Coronary artery (tissue), 2 donors: ENCODE data around the gene GREM2.

Experiments used
- DNase-seq: peaks from one replicate; pipeline ENCODE4 v3.0.0-alpha.2; 2017; ENCODE audit warnings: low spot score
- H3K27ac ChIP-seq, 2 donors: fragments of 200-600 bp; sonication (generic); one replicate each; pipeline ENCODE4 v1.5.1; 2016 to 2019
- H3K4me3 ChIP-seq: fragments of 200-600 bp; sonication (generic); 2 replicates; pipeline ENCODE4 v1.5.1; 2016; ENCODE audit warnings: mild to moderate bottlenecking, moderate library complexity
- TF ChIP-seq, protein P1 (sequence below): fragments of 200-600 bp; sonication (generic); IDR thresholded peaks from one replicate; pipeline ENCODE4 v1.5.1; 2019; ENCODE audit warnings: antibody characterized with exemption

GREM2 gene

DNA sequence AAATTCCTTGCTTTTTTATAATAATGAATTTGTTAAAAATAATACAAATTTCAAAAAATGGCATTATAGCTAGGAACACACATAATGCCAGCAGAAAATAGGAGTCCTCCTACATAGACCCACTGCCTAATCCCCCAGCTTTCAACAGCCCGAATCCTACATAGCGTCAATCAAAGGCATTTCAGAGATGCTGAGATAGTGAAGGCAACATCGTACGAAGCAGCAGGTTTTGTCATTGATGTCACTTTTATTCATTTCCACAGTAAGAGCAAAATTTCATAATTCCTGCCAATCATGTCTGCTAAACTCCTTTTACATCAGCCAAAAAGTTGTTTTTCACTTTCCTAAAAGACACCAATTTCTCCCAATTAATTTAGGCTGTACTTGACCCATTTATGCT, 94.1 kb downstream of the GREM2 start:
- DNase-seq: no peak

DNA sequence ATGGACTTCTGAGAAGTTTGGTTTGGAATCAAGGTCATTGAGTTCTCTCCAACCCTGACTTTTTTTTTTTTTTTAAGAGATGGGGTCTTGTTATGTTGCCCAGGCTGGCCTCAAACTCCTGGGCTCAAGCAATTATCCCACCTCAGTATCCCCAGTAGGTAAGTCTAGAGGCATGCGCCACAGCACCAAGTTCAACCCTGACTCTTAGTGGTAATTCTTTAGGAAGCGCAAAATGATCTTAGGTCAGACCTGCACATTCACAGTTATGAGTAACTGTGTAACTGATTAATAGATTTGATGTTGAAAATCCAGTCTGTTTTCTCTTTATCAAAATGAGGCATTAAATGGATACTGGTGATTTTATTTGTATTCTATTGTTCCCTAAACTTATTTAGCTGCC, 95.9 kb downstream of the GREM2 start:
- TF ChIP-seq, protein P1, sequence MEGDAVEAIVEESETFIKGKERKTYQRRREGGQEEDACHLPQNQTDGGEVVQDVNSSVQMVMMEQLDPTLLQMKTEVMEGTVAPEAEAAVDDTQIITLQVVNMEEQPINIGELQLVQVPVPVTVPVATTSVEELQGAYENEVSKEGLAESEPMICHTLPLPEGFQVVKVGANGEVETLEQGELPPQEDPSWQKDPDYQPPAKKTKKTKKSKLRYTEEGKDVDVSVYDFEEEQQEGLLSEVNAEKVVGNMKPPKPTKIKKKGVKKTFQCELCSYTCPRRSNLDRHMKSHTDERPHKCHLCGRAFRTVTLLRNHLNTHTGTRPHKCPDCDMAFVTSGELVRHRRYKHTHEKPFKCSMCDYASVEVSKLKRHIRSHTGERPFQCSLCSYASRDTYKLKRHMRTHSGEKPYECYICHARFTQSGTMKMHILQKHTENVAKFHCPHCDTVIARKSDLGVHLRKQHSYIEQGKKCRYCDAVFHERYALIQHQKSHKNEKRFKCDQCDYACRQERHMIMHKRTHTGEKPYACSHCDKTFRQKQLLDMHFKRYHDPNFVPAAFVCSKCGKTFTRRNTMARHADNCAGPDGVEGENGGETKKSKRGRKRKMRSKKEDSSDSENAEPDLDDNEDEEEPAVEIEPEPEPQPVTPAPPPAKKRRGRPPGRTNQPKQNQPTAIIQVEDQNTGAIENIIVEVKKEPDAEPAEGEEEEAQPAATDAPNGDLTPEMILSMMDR: no peak
- DNase-seq: no peak
- Histone ChIP-seq H3K27ac (no peak overlapping the region), H3K4me3 (no peak overlapping the region)

More for the DNA sequence above, 94.1 kb downstream of the GREM2 start:
- Histone ChIP-seq H3K27ac (no peak overlapping the region), H3K4me3 (no peak overlapping the region)
- TF ChIP-seq, protein P1: no peak

DNA sequence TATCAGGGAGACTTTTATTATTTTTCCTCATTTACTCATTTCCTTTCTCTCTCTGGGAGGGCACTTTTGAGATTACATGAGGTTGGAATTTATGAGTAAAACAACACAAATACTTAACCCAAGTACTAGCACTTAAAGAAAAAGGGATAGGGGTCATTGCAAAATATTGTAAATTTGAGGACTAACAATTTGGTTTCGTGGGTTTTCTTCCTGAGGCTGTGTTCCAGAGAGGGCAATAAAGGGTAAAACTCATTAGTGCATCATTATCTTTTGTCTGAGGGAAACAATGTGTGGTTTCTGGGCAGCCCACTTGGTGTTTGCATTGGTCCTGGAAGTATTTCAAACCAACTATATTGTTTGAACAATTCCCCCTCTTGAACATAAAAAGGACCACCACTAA, 96.5 kb downstream of the GREM2 start:
- TF ChIP-seq, protein P1: no peak
- H3K27ac ChIP-seq: no peak overlapping the region
- no peak overlapping the region for H3K4me3 ChIP-seq
- DNase-seq: no peak

DNA sequence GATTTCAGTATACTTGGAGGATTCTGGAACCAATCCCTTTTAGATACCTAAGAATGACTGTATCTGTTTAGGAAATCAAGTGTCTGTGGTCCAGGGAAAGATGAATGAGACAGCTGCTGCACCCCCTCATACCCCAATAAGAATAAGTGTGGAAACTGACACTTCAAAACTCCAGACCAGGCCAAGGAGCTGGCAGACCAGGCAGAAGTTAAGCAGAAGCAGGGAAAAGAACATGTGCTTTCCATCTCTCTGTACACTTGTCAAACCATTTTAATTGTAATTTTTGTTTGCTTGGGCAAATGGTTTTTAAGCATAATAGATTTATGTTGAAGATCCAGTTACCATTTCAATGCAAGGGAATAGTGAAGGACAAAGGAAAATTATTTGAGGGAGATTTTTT, 100.2 kb downstream of the GREM2 start:
- TF ChIP-seq, protein P1: no peak
- Histone ChIP-seq H3K4me3 (no peak overlapping the region), H3K27ac (no peak overlapping the region)
- DNase-seq: no peak

DNA sequence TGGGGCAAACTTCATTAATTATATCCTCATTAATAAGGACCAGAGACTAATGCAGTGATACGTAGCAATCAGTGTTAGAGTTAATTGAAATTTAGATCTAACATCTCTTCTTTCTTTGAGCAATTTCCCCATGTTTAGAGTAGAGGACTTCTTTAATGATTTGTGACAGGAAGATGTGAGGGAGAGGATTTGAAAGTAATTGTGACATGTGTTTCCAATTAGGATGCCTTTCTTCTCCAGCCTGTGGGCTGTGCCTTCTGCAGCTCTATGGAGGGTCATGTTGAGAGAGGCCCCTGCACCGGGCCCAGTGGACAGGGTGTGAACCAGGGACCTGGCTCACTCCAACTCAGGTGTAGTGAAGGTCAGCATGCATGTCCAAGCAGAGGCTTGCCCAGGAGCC, 103.0 kb downstream of the GREM2 start:
- TF ChIP-seq, protein P1: no peak
- no peak for DNase-seq
- H3K4me3 ChIP-seq: no peak overlapping the region
- H3K27ac ChIP-seq: no peak overlapping the region

DNA sequence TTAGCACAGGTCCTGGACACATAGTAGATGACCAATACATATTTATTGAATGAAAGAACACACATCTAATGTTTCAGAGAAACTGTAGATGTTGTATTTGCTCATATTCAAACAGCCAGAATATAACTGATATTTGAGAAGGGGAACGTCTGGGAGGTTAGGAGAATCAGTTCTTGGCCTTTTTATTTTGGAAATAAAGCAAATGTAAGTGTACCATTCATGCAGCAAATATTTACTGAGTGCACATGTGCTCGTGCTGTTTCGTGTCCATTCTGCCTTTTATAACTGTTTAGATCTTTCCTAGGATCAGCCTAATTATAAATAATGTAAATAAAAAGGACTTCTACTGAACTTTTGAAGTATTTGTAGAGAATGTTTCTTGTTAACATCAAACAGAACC, 103.8 kb downstream of the GREM2 start:
- Histone ChIP-seq H3K4me3 (no peak overlapping the region), H3K27ac (no peak overlapping the region)
- no peak for DNase-seq
- TF ChIP-seq, protein P1: no peak

DNA sequence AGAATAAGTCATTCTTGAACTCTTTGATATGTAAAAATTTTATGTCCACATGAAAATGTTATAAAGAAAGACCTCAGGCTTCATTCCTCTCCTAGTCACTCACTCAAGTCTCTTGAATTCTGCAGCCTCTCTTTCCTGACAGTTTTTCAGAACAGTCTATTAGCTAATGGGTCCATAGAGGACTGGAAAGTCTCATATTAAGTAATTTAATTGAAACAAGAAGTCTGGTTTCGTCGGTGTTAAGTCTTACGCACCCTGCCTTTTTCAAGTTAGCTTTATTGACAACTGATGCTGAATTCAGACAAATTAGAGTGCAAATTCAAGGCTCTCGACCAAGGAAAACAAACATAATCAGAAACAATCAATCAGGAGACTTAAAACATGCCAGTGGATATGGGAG, 105.8 kb downstream of the GREM2 start:
- Histone ChIP-seq H3K27ac (no peak overlapping the region), H3K4me3 (no peak overlapping the region)
- TF ChIP-seq, protein P1: no peak
- DNase-seq: no peak
